ENCODE results near the gene ATP11A.

The ATP11A gene

GRCh38 chr13:112822851-112823250 lies 133.0 kb downstream of the ATP11A start:
- H3K4me3 ChIP-seq (ENCODE audit: low read length): no peak overlapping the region
- no peak for DNase-seq (ENCODE audit: low read depth)
- TF ChIP-seq CTCF (conservative IDR thresholded peaks at IDR 0.05; ENCODE audit: low read length): no peak

- no peak for TF ChIP-seq CTCF (conservative IDR thresholded peaks at IDR 0.05; ENCODE audit: low read length)
- no peak for DNase-seq (ENCODE audit: low read depth)
- no peak overlapping the region for H3K4me3 ChIP-seq (ENCODE audit: low read length)
Measured at GRCh38 chr13:112824429-112824828, 134.6 kb downstream of the ATP11A start.

- no peak overlapping the region for H3K4me3 ChIP-seq (ENCODE audit: low read length)
- no peak for TF ChIP-seq CTCF (conservative IDR thresholded peaks at IDR 0.05; ENCODE audit: low read length)
- no peak for DNase-seq (ENCODE audit: low read depth)
Measured at GRCh38 chr13:112825071-112825470, 135.2 kb downstream of the ATP11A start.

- H3K4me3 ChIP-seq (ENCODE audit: low read length): no peak overlapping the region
- TF ChIP-seq CTCF (conservative IDR thresholded peaks at IDR 0.05; ENCODE audit: low read length): no peak
- no peak for DNase-seq (ENCODE audit: low read depth)
Measured at GRCh38 chr13:112825875-112826274, 136.0 kb downstream of the ATP11A start.

GRCh38 chr13:112826565-112826964 lies 136.7 kb downstream of the ATP11A start:
- no peak overlapping the region for H3K4me3 ChIP-seq (ENCODE audit: low read length)

GRCh38 chr13:112828082-112828699 lies 138.4 kb downstream of the ATP11A start:
- no peak for TF ChIP-seq CTCF (conservative IDR thresholded peaks at IDR 0.05; ENCODE audit: low read length)
- no peak overlapping the region for H3K4me3 ChIP-seq (ENCODE audit: low read length)
- DNase-seq (ENCODE audit: low read depth): no peak

More at GRCh38 chr13:112826565-112826964, 136.7 kb downstream of the ATP11A start:
- DNase-seq (ENCODE audit: low read depth): no peak
- no peak for TF ChIP-seq CTCF (conservative IDR thresholded peaks at IDR 0.05; ENCODE audit: low read length)

GRCh38 chr13:112828756-112829155 lies 138.9 kb downstream of the ATP11A start:
- DNase-seq (ENCODE audit: low read depth): no peak
- H3K4me3 ChIP-seq (ENCODE audit: low read length): no peak overlapping the region
- no peak for TF ChIP-seq CTCF (conservative IDR thresholded peaks at IDR 0.05; ENCODE audit: low read length)
